Measurements from ENCODE around the gene SIK2. TPM values are rescaled to one million over a fixed set of nuclear protein-coding genes. Genes with fewer than 3 reads are reported as not detected.

SIK2 gene
- total and polyA plus RNA-seq, 11 donors = 4.1 to 45.8 (median 27.5) TPM

- Histone ChIP-seq H3K27me3 (no peaks in the 10 kb centered on the region), H3K36me3 (peaks cover 0 to 74% (median 60%) of the 10 kb centered on the region in 9 donors), H3K27ac (no peak overlapping the region), H3K4me3 (no peak overlapping the region), H3K4me1 (peaks cover 3 to 41% (median 11%) of the 10 kb centered on the region in 12 donors), H3K9me3 (no peaks in the 10 kb centered on the region)
- DNase-seq = no peak
- 80 to 82% (median 81%) methylated on average over 1 of the region's 1 CpG for WGBS, 4 donors
- no peak for TF ChIP-seq CTCF (IDR thresholded peaks at IDR 0.05)
- no peak for TF ChIP-seq POLR2A (IDR thresholded peaks at IDR 0.05)
- intact Hi-C loops (cut with DNase I) = loop anchor here in 1 of 10 donors (10.0 kb wide), 1 partner anchor 99 kb away; the partner anchor contains the start of gene SIK2
- no peak for ATAC-seq
Measured at GRCh38 chr11:111703576-111703975, 101.3 kb downstream of the SIK2 start.

GRCh38 chr11:111707039-111707690 is 104.9 kb downstream of the SIK2 start:
- peak overlapping the region in 11 of 12 donors; percentile 17 to 66 (median 41) for H3K27ac ChIP-seq
- TF ChIP-seq CTCF (IDR thresholded peaks at IDR 0.05) = no peak
- TF ChIP-seq POLR2A (IDR thresholded peaks at IDR 0.05) = no peak
- H3K27me3 ChIP-seq = no peaks in the 10 kb centered on the region
- peak overlapping the region in 1 of 12 donors; percentile 11 for H3K4me3 ChIP-seq
- H3K36me3 ChIP-seq = peaks cover 0 to 93% (median 74%) of the 10 kb centered on the region in 9 donors
- ATAC-seq (peak; percentile 39 to 90 (median 66)), DNase-seq (peak in 4 of 5 donors; percentile 51 to 64 (median 55))
- H3K4me1 ChIP-seq = peaks cover 0 to 22% (median 10%) of the 10 kb centered on the region in 12 donors
- 40 to 56% (median 43%) methylated on average over 9 of the region's 9 CpGs for WGBS, 4 donors
- intact Hi-C loops (cut with DNase I) = loop anchor here in 1 of 10 donors (10.0 kb wide), 1 partner anchor 102 kb away; the partner anchor contains the start of gene SIK2
- H3K9me3 ChIP-seq = no peaks in the 10 kb centered on the region

GRCh38 chr11:111707691-111708067 is 105.4 kb downstream of the SIK2 start:
- peaks cover 0 to 22% (median 10%) of the 10 kb centered on the region in 12 donors for H3K4me1 ChIP-seq
- no peak for TF ChIP-seq CTCF (IDR thresholded peaks at IDR 0.05)
- TF ChIP-seq POLR2A (IDR thresholded peaks at IDR 0.05) = no peak
- H3K4me3 ChIP-seq = no peak overlapping the region
- ATAC-seq (no peak), DNase-seq (no peak)
- intact Hi-C loops (cut with DNase I) = loop anchor here in 1 of 10 donors (10.0 kb wide), 1 partner anchor 103 kb away; the partner anchor contains the start of gene SIK2
- 86 to 95% (median 90%) methylated on average over 5 of the region's 5 CpGs for WGBS, 4 donors
- peak overlapping the region in 5 of 12 donors; percentile 17 to 53 (median 38) for H3K27ac ChIP-seq
- H3K36me3 ChIP-seq = peaks cover 0 to 93% (median 77%) of the 10 kb centered on the region in 9 donors
- H3K9me3 ChIP-seq = no peaks in the 10 kb centered on the region
- no peaks in the 10 kb centered on the region for H3K27me3 ChIP-seq

- H3K4me3 ChIP-seq = no peak overlapping the region
- peaks cover 0 to 25% (median 4%) of the 10 kb centered on the region in 12 donors for H3K4me1 ChIP-seq
- H3K27ac ChIP-seq = no peak overlapping the region
- ATAC-seq (no peak), DNase-seq (no peak)
- intact Hi-C loops (cut with DNase I) = loop anchor here in 2 of 10 donors (10.0 kb wide), 2 partner anchors 50 to 60 kb away; partner anchors contain the start of gene PPP2R1B (in 1 of the 2)
- H3K36me3 ChIP-seq = peaks cover 0 to 89% (median 68%) of the 10 kb centered on the region in 9 donors
- H3K9me3 ChIP-seq = no peaks in the 10 kb centered on the region
- WGBS, 4 donors = 94 to 98% (median 96%) methylated on average over 4 of the region's 4 CpGs
- TF ChIP-seq POLR2A (IDR thresholded peaks at IDR 0.05) = no peak
- no peak for TF ChIP-seq CTCF (IDR thresholded peaks at IDR 0.05)
- no peaks in the 10 kb centered on the region for H3K27me3 ChIP-seq
Measured at GRCh38 chr11:111714522-111714921, 112.3 kb downstream of the SIK2 start.
